ENCODE data around the gene PTCHD4.
A peak's percentile ranks its signal among the peaks of the same experiment; 100 is the strongest.
"Not testable (repeated sequence)": the region's sequence is repeated elsewhere in the genome, so short reads cannot be mapped to it uniquely, and the experiment has no call there.

Gene PTCHD4

DNA sequence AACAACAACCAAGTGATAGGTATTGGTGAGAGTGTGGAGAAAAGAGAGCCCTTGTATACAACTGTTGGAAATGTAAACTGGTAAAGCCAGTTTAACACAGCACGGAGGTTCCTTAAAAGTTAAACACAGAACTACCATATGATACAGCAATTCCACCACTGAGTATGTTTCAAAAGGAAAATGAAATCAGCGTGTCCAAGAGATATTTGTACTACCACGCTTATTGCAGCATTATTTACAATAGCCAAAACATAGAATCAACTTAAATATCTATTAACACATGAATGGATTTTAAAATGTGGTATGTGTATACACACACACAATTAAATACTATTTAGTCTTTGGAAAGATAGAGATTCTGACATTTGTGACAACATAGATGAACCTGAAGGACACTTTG lies 1.1 kb downstream of the PTCHD4 start:
- H3K14ac ChIP-seq (ENCODE audit: low read length in 2 of 2), result no peak overlapping the region
- no peak overlapping the region for H2BK5ac ChIP-seq (ENCODE audit: low read depth, low read length, poor library complexity, severe bottlenecking)
- no peaks in the 10 kb centered on the region for H3K27me3 ChIP-seq (ENCODE audit: control insufficient read depth in 1 of 2, insufficient read depth in 1 of 2, low read length in 2 of 2)
- no peak overlapping the region for H2BK120ac ChIP-seq (ENCODE audit: low read depth, low read length)
- no peak overlapping the region for H3K23ac ChIP-seq (ENCODE audit: low read length in 2 of 2)
- no peak overlapping the region for H3K4ac ChIP-seq (ENCODE audit: low read depth in 1 of 2, low read length in 2 of 2)
- H3K27ac ChIP-seq (ENCODE audit: low read length, poor library complexity, severe bottlenecking), result no peak overlapping the region
- H3K9me3 ChIP-seq (ENCODE audit: control insufficient read depth, low read length), result no peaks in the 10 kb centered on the region
- H3K79me1 ChIP-seq (replicated peaks; ENCODE audit: low read length, poor library complexity, severe bottlenecking), result no peaks in the 10 kb centered on the region
- no peak overlapping the region for H4K8ac ChIP-seq (ENCODE audit: low read length)
- no peaks in the 10 kb centered on the region for H3K4me1 ChIP-seq (ENCODE audit: control insufficient read depth, insufficient read depth, low read depth, low read length)
- no peak overlapping the region for H2BK12ac ChIP-seq (ENCODE audit: low read length in 2 of 2)
- H3K4me2 ChIP-seq (ENCODE audit: low read length, poor library complexity, severe bottlenecking), result peak overlapping the region; percentile 22
- H3K4me3 ChIP-seq (ENCODE audit: insufficient read depth in 1 of 2, low read depth in 1 of 2, low read length in 2 of 2), result peak overlapping the region in 1 of 2 experiments; percentile 79
- 0% methylated on average over 2 of the region's 3 CpGs for WGBS
- no peak overlapping the region for H4K91ac ChIP-seq (ENCODE audit: low read length)
- no peak overlapping the region for H2BK15ac ChIP-seq (ENCODE audit: low read depth, poor library complexity, severe bottlenecking)
- no peak overlapping the region for H3K18ac ChIP-seq (ENCODE audit: low read depth in 1 of 2, low read length in 2 of 2)
- peak overlapping the region; percentile 96 for H3K9ac ChIP-seq (ENCODE audit: low read length)
- peak; percentile 57 for DNase-seq
- H2AFZ ChIP-seq (ENCODE audit: low read depth, low read length), result no peak overlapping the region
- H3K36me3 ChIP-seq (ENCODE audit: control insufficient read depth in 1 of 2, insufficient read depth in 2 of 2, low read depth in 1 of 2, low read length in 2 of 2), result no peaks in the 10 kb centered on the region
- no peak overlapping the region for H2AK5ac ChIP-seq (ENCODE audit: low read length, severe bottlenecking)

DNA sequence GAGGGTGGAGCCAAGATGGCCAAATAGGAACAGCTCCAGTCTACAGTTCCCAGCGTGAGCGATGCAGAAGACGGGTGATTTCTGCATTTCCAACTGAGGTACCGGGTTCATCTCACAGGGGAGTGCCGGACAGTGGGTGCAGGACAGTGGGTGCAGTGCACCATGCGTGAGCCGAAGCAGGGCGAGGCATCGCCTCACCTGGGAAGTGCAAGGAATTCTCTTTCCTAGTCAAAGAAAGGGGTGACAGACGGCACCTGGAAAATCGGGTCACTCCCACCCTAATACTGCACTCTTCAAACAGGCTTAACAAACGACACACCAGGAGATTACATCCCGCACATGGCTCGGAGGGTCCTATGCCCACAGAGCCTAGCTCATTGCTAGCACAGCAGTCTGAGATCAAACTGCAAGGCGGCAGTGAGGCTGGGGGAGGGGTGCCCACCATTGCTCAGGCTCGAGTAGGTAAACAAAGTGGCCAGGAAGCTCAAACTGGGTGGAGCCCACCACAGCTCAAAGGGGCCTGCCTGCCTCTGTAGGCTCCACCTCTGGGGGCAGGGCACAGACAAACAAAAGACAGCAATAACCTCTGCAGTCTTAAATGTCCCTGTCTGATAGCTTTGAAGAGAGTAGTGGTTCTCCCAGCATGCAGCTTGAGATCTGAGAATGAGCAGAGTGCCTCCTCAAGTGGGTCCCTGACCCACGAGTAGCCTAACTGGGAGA lies 8.4 kb downstream of the PTCHD4 start:
- peaks cover 10 to 12% of the 10 kb centered on the region in 2 experiments for H3K36me3 ChIP-seq (ENCODE audit: control insufficient read depth in 1 of 2, insufficient read depth in 2 of 2, low read depth in 1 of 2, low read length in 2 of 2)
- not testable (repeated sequence) for H3K23ac ChIP-seq (ENCODE audit: low read length in 2 of 2); H3K18ac ChIP-seq (ENCODE audit: low read depth in 1 of 2, low read length in 2 of 2); H3K27me3 ChIP-seq (ENCODE audit: control insufficient read depth in 1 of 2, insufficient read depth in 1 of 2, low read length in 2 of 2); H2AK5ac ChIP-seq (ENCODE audit: low read length, severe bottlenecking); H3K14ac ChIP-seq (ENCODE audit: low read length in 2 of 2); H2BK12ac ChIP-seq (ENCODE audit: low read length in 2 of 2); H2BK120ac ChIP-seq (ENCODE audit: low read depth, low read length); H2BK5ac ChIP-seq (ENCODE audit: low read depth, low read length, poor library complexity, severe bottlenecking); H3K4me2 ChIP-seq (ENCODE audit: low read length, poor library complexity, severe bottlenecking); DNase-seq; H2AFZ ChIP-seq (ENCODE audit: low read depth, low read length); H3K9ac ChIP-seq (ENCODE audit: low read length); H2BK15ac ChIP-seq (ENCODE audit: low read depth, poor library complexity, severe bottlenecking); H3K4me1 ChIP-seq (ENCODE audit: control insufficient read depth, insufficient read depth, low read depth, low read length); H3K79me1 ChIP-seq (replicated peaks; ENCODE audit: low read length, poor library complexity, severe bottlenecking); H3K4me3 ChIP-seq (ENCODE audit: insufficient read depth in 1 of 2, low read depth in 1 of 2, low read length in 2 of 2); H4K91ac ChIP-seq (ENCODE audit: low read length); H4K8ac ChIP-seq (ENCODE audit: low read length); H3K4ac ChIP-seq (ENCODE audit: low read depth in 1 of 2, low read length in 2 of 2); H3K27ac ChIP-seq (ENCODE audit: low read length, poor library complexity, severe bottlenecking); H3K9me3 ChIP-seq (ENCODE audit: control insufficient read depth, low read length)
- WGBS, result 97% methylated on average over 17 of the region's 17 CpGs

DNA sequence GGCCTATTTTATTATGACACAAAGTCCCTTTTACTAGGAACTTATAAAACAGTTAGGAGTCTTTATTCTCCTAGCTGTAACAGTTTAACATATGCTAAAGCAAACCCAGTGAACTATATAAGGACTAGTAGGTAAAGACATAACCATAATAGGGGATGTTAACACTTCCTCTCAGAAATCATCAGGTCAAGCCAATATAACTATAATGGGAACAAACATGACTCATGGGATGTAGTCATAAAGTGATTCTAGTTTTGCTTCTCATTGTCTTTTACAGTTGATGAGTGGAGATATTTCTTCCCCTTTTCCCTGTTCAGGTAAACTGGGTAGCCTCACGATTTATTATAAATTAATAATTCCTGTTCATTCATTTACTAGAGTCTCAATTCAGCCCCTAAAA lies 9.7 kb downstream of the PTCHD4 start:
- H2BK15ac ChIP-seq (ENCODE audit: low read depth, poor library complexity, severe bottlenecking), result no peak overlapping the region
- H3K4me1 ChIP-seq (ENCODE audit: control insufficient read depth, insufficient read depth, low read depth, low read length), result peaks cover 1% of the 10 kb centered on the region
- H3K18ac ChIP-seq (ENCODE audit: low read depth in 1 of 2, low read length in 2 of 2), result no peak overlapping the region
- H2BK120ac ChIP-seq (ENCODE audit: low read depth, low read length), result no peak overlapping the region
- H3K14ac ChIP-seq (ENCODE audit: low read length in 2 of 2), result no peak overlapping the region
- H3K4me3 ChIP-seq (ENCODE audit: insufficient read depth in 1 of 2, low read depth in 1 of 2, low read length in 2 of 2), result no peak overlapping the region
- H3K36me3 ChIP-seq (ENCODE audit: control insufficient read depth in 1 of 2, insufficient read depth in 2 of 2, low read depth in 1 of 2, low read length in 2 of 2), result peaks cover 10 to 17% of the 10 kb centered on the region in 2 experiments
- no peak overlapping the region for H4K8ac ChIP-seq (ENCODE audit: low read length)
- no peak overlapping the region for H2BK5ac ChIP-seq (ENCODE audit: low read depth, low read length, poor library complexity, severe bottlenecking)
- H2AK5ac ChIP-seq (ENCODE audit: low read length, severe bottlenecking), result no peak overlapping the region
- peaks cover 3% of the 10 kb centered on the region for H3K79me1 ChIP-seq (replicated peaks; ENCODE audit: low read length, poor library complexity, severe bottlenecking)
- H3K27me3 ChIP-seq (ENCODE audit: control insufficient read depth in 1 of 2, insufficient read depth in 1 of 2, low read length in 2 of 2), result no peaks in the 10 kb centered on the region
- H3K23ac ChIP-seq (ENCODE audit: low read length in 2 of 2), result no peak overlapping the region
- no peak overlapping the region for H3K4ac ChIP-seq (ENCODE audit: low read depth in 1 of 2, low read length in 2 of 2)
- H2AFZ ChIP-seq (ENCODE audit: low read depth, low read length), result no peak overlapping the region
- no peak overlapping the region for H3K9ac ChIP-seq (ENCODE audit: low read length)
- H3K27ac ChIP-seq (ENCODE audit: low read length, poor library complexity, severe bottlenecking), result no peak overlapping the region
- H2BK12ac ChIP-seq (ENCODE audit: low read length in 2 of 2), result no peak overlapping the region
- no peaks in the 10 kb centered on the region for H3K9me3 ChIP-seq (ENCODE audit: control insufficient read depth, low read length)
- no peak overlapping the region for H4K91ac ChIP-seq (ENCODE audit: low read length)
- peak; percentile 28 for DNase-seq
- WGBS, result 97% methylated on average over 1 of the region's 1 CpG
- no peak overlapping the region for H3K4me2 ChIP-seq (ENCODE audit: low read length, poor library complexity, severe bottlenecking)

DNA sequence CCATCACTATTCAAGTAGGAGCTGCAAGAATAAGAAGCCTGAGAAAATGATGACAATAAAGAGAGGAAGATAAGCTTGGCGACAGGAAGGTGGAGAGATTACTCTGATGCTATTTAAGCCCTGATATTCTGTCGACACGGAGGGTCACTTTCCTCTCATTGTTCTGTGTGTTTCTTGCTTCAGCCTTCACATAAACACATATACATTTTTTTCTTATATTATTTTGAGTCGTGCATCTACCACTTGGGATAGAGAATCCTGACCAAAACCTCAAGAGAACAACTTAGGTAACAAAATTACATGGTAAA lies 10.5 kb downstream of the PTCHD4 start:
- Histone ChIP-seq H3K4me3 (ENCODE audit: insufficient read depth in 1 of 2, low read depth in 1 of 2, low read length in 2 of 2) (no peak overlapping the region), H3K4ac (ENCODE audit: low read depth in 1 of 2, low read length in 2 of 2) (no peak overlapping the region), H3K9me3 (ENCODE audit: control insufficient read depth, low read length) (no peaks in the 10 kb centered on the region), H4K91ac (ENCODE audit: low read length) (no peak overlapping the region), H2AFZ (ENCODE audit: low read depth, low read length) (no peak overlapping the region), H3K18ac (ENCODE audit: low read depth in 1 of 2, low read length in 2 of 2) (no peak overlapping the region), H4K8ac (ENCODE audit: low read length) (no peak overlapping the region), H3K36me3 (ENCODE audit: control insufficient read depth in 1 of 2, insufficient read depth in 2 of 2, low read depth in 1 of 2, low read length in 2 of 2) (peaks cover 12 to 24% of the 10 kb centered on the region in 2 experiments), H3K4me2 (ENCODE audit: low read length, poor library complexity, severe bottlenecking) (no peak overlapping the region), H3K23ac (ENCODE audit: low read length in 2 of 2) (no peak overlapping the region), H2BK5ac (ENCODE audit: low read depth, low read length, poor library complexity, severe bottlenecking) (no peak overlapping the region), H2BK120ac (ENCODE audit: low read depth, low read length) (no peak overlapping the region), H2AK5ac (ENCODE audit: low read length, severe bottlenecking) (no peak overlapping the region), H3K27me3 (ENCODE audit: control insufficient read depth in 1 of 2, insufficient read depth in 1 of 2, low read length in 2 of 2) (no peaks in the 10 kb centered on the region), H3K79me1 (replicated peaks; ENCODE audit: low read length, poor library complexity, severe bottlenecking) (peaks cover 5% of the 10 kb centered on the region), H3K9ac (ENCODE audit: low read length) (peak overlapping the region; percentile 34), H3K27ac (ENCODE audit: low read length, poor library complexity, severe bottlenecking) (no peak overlapping the region), H3K14ac (ENCODE audit: low read length in 2 of 2) (no peak overlapping the region), H3K4me1 (ENCODE audit: control insufficient read depth, insufficient read depth, low read depth, low read length) (peaks cover 1% of the 10 kb centered on the region), H2BK15ac (ENCODE audit: low read depth, poor library complexity, severe bottlenecking) (no peak overlapping the region), H2BK12ac (ENCODE audit: low read length in 2 of 2) (no peak overlapping the region)
- WGBS, result 75% methylated on average over 4 of the region's 4 CpGs
- DNase-seq, result no peak

Measured in mesenchymal stem cell (in vitro differentiated cells and primary cell).